Measurements from ENCODE around the gene LMO7.
"Not testable (repeated sequence)": the region's sequence is repeated elsewhere in the genome, so short reads cannot be mapped to it uniquely, and the experiment has no call there.

DNA sequence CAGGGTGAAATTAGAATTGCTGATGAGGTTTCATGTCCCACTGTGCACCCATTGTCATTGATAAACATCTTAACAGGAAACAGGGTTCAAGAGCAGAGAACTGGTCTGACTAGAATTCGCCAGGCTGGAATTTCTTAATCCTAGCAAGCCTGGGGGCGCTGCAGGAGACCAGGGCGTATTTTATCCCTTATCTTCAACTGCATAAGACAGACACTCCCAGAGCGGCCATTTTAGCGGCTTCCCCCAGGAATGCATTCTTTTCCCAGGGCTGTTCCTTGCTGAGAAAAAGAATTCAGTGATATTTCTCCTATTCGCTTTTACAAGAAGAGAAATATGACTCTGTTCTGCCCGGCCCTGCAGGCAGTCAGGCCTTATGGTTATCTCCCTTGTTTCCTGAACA lies 63.6 kb downstream of the LMO7 start:
- TF ChIP-seq, protein P1, sequence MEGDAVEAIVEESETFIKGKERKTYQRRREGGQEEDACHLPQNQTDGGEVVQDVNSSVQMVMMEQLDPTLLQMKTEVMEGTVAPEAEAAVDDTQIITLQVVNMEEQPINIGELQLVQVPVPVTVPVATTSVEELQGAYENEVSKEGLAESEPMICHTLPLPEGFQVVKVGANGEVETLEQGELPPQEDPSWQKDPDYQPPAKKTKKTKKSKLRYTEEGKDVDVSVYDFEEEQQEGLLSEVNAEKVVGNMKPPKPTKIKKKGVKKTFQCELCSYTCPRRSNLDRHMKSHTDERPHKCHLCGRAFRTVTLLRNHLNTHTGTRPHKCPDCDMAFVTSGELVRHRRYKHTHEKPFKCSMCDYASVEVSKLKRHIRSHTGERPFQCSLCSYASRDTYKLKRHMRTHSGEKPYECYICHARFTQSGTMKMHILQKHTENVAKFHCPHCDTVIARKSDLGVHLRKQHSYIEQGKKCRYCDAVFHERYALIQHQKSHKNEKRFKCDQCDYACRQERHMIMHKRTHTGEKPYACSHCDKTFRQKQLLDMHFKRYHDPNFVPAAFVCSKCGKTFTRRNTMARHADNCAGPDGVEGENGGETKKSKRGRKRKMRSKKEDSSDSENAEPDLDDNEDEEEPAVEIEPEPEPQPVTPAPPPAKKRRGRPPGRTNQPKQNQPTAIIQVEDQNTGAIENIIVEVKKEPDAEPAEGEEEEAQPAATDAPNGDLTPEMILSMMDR (IDR thresholded peaks at IDR 0.05) = not testable (repeated sequence)
- TF ChIP-seq POLR2A (IDR thresholded peaks at IDR 0.05) = not testable (repeated sequence)
